ENCODE measurements around the gene C1QC. TPM values are rescaled to one million over a fixed set of nuclear protein-coding genes. Genes with fewer than 3 reads are reported as not detected.

C1QC gene
- total and polyA plus RNA-seq, 2 of the 8 experiments (the other 6 are each of a cell fraction or from before 2014, with no cell fraction given) = not detected

DNA sequence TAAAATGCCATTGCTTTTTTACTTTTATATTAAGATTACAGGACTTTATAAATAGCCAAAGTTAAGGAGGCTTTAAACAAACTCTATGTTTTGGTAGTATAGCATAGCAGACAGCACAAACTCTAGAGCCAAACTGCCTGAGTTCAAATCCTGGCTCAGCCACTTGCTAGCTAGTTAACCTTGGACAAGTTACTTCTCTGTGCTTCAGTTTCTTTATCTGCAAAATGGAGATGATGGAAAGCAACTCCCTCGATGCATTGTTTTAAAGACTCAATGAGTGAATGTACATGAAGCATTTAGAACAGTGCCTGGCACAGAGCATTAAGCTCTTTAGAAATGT lies 30.9 kb downstream of the C1QC start:
- Histone ChIP-seq H3K9me3 (ENCODE audit: insufficient read depth in 2 of 2, low read depth in 1 of 2, low read length in 1 of 2) (no peaks in the 10 kb centered on the region), H3K27me3 (replicated peaks in 1 of 4; ENCODE audit: control insufficient read depth in 3 of 4, extremely low read depth in 1 of 4, insufficient read depth in 3 of 4, low read length in 3 of 4) (no peaks in the 10 kb centered on the region; a peak in 1 of 7 replicates), H2AK5ac (ENCODE audit: low read depth, low read length) (no peak overlapping the region), H3K4me2 (ENCODE audit: insufficient read depth in 1 of 2, low read depth in 2 of 2, low read length in 2 of 2) (no peak overlapping the region), H3K79me1 (ENCODE audit: low read depth, low read length) (no peaks in the 10 kb centered on the region), H3K27ac (ENCODE audit: low read depth, low read length) (no peak overlapping the region), H4K5ac (ENCODE audit: insufficient read length, low read depth, low read length) (no peak overlapping the region), H3K18ac (ENCODE audit: extremely low read depth, low read length) (no peak overlapping the region), H3K36me3 (ENCODE audit: control insufficient read depth in 2 of 4, insufficient read depth in 4 of 4, low read length in 3 of 4) (no peaks in the 10 kb centered on the region), H4K8ac (ENCODE audit: extremely low read depth, insufficient read depth, low read length) (no peak overlapping the region), H2BK20ac (ENCODE audit: low read length) (no peak overlapping the region), H4K91ac (replicated peaks; ENCODE audit: insufficient read length, low read length) (no peak overlapping the region), H2BK5ac (ENCODE audit: low read depth, low read length) (no peak overlapping the region), H3K23ac (ENCODE audit: insufficient read length) (no peak overlapping the region), H3K14ac (ENCODE audit: insufficient read length) (no peak overlapping the region), H2BK12ac (ENCODE audit: low read depth, low read length) (no peak overlapping the region), H2BK120ac (replicated peaks; ENCODE audit: low read depth, low read length) (no peak overlapping the region), H3K79me2 (ENCODE audit: control insufficient read depth in 1 of 2, insufficient read depth in 2 of 2, low read length in 2 of 2) (no peaks in the 10 kb centered on the region; a peak in 1 of 4 replicates), H3K4ac (replicated peaks; ENCODE audit: insufficient read length, low read depth, low read length) (no peak overlapping the region), H3K4me3 (ENCODE audit: extremely low read depth in 1 of 4, insufficient read depth in 2 of 4, low read depth in 3 of 4, low read length in 4 of 4) (no peak overlapping the region), H3K9ac (replicated peaks in 1 of 4; ENCODE audit: extremely low read depth in 1 of 4, low read depth in 3 of 4, low read length in 3 of 4) (no peak overlapping the region), H3K23me2 (ENCODE audit: low read depth, low read length) (peaks cover 12% of the 10 kb centered on the region; the same call in 1 of the 2 replicates), H3K56ac (replicated peaks; ENCODE audit: insufficient read length, low read depth, low read length) (no peak overlapping the region), H2AFZ (ENCODE audit: low read length) (no peak overlapping the region), H3K4me1 (replicated peaks in 1 of 4; ENCODE audit: control insufficient read depth in 3 of 4, insufficient read depth in 4 of 4, low read length in 3 of 4) (peaks cover 0 to 13% (median 6%) of the 10 kb centered on the region in 4 experiments; a peak in 4 of 7 replicates), H4K20me1 (replicated peaks in 1 of 2; ENCODE audit: control insufficient read depth in 1 of 2, insufficient read depth in 2 of 2, low read length in 2 of 2) (peaks cover 0 to 11% of the 10 kb centered on the region in 2 experiments), H2BK15ac (ENCODE audit: low read length) (no peak overlapping the region)
- CTCF ChIA-PET (ENCODE audit: partially characterized antibody) = interaction anchor here (0.6 to 6.0 kb wide), 38 partner anchors 8 to 1237 kb away, joined by 3 to 43 read pairs (median 3); partner anchors contain the start of gene C1QB
- WGBS, 2 experiments (ENCODE audit: extremely low coverage in 1 of 2, insufficient coverage in 1 of 2, insufficient read length in 1 of 2, insufficient replicate concordance in 2 of 2, low coverage in 1 of 2, low lambda C conversion rate in 2 of 2, missing lambda C conversion rate in 1 of 2) = 59% methylated on average over 1 of the region's 1 CpG; no CpG with 5 or more reads in 1 of the 2 experiments
- no peak for FAIRE-seq
- POLR2A ChIA-PET (ENCODE audit: partially characterized antibody) = interaction anchor here (1.1 kb wide), 2 partner anchors 37 to 531 kb away, joined by 3 read pairs; no protein-coding TSS in a partner anchor
- DNase-seq (ENCODE audit: low read depth in 1 of 2, low spot score in 2 of 2) = no peak
- no peak for TF ChIP-seq ASH2L (IDR thresholded peaks at IDR 0.05; ENCODE audit: low read length)
- no peak for TF ChIP-seq POLR2AphosphoS5 (IDR thresholded peaks at IDR 0.05; ENCODE audit: low read depth, low read length)
- no peak for TF ChIP-seq ZNF274 (IDR thresholded peaks at IDR 0.05; ENCODE audit: borderline replicate concordance, extremely low read depth, low read length)
- no peak for TF ChIP-seq SIX5 (IDR thresholded peaks at IDR 0.05; ENCODE audit: low read depth, low read length)
- no peak for TF ChIP-seq KDM1A (IDR thresholded peaks at IDR 0.05; ENCODE audit: borderline replicate concordance, low read length)

All from H1 (cell line).